ENCODE measurements around the gene AMH. TPM values are rescaled to one million over a fixed set of nuclear protein-coding genes. Genes with fewer than 3 reads are reported as not detected.

AMH gene
- polyA plus RNA-seq, 1 experiment, result not detected

- Histone ChIP-seq H3K4me3 (ENCODE audit: low read depth, low read length) (no peak overlapping the region), H3K9me3 (ENCODE audit: control insufficient read depth, insufficient read depth, low read length) (peaks cover 4% of the 10 kb centered on the region; the same call in 1 of the 2 replicates), H3K27ac (ENCODE audit: low read depth, low read length) (no peak overlapping the region), H3K27me3 (ENCODE audit: control insufficient read depth, insufficient read depth, low read length) (peaks cover 44% of the 10 kb centered on the region)
- no peak for TF ChIP-seq CTCF (IDR thresholded peaks at IDR 0.05; ENCODE audit: low read depth, low read length)
- ChIA-PET POLR2A (no interaction called here), CTCF (no interaction called here)
- DNase-seq (ENCODE audit: low read depth, low spot score), result no peak
These were observed 38.6 kb downstream of the AMH start for GRCh38 chr19:2287585-2288337.

GRCh38 chr19:2288338-2288817 lies 39.3 kb downstream of the AMH start:
- H3K9me3 ChIP-seq (ENCODE audit: control insufficient read depth, insufficient read depth, low read length), result peaks cover 4% of the 10 kb centered on the region; the same call in 1 of the 2 replicates
- no peak for DNase-seq (ENCODE audit: low read depth, low spot score)
- POLR2A ChIA-PET, result interaction anchor here (0.5 to 1.2 kb wide), 3 partner anchors 17 to 137 kb away, joined by 3 to 7 read pairs (median 3); partner anchors contain the start of gene AP3D1
- H3K27me3 ChIP-seq (ENCODE audit: control insufficient read depth, insufficient read depth, low read length), result peaks cover 45% of the 10 kb centered on the region
- H3K4me3 ChIP-seq (ENCODE audit: low read depth, low read length), result no peak overlapping the region
- CTCF ChIA-PET, result no interaction called here
- H3K27ac ChIP-seq (ENCODE audit: low read depth, low read length), result no peak overlapping the region
- TF ChIP-seq CTCF (IDR thresholded peaks at IDR 0.05; ENCODE audit: low read depth, low read length), result no peak

GRCh38 chr19:2288818-2289713 lies 39.9 kb downstream of the AMH start:
- no peak for TF ChIP-seq CTCF (IDR thresholded peaks at IDR 0.05; ENCODE audit: low read depth, low read length)
- H3K4me3 ChIP-seq (ENCODE audit: low read depth, low read length), result no peak overlapping the region
- CTCF ChIA-PET, result no interaction called here
- no peak overlapping the region for H3K27ac ChIP-seq (ENCODE audit: low read depth, low read length)
- POLR2A ChIA-PET, result interaction anchor here (0.5 to 1.2 kb wide), 3 partner anchors 18 to 138 kb away, joined by 3 to 7 read pairs (median 3); partner anchors contain the start of gene AP3D1
- no peak for DNase-seq (ENCODE audit: low read depth, low spot score)
- H3K27me3 ChIP-seq (ENCODE audit: control insufficient read depth, insufficient read depth, low read length), result peaks cover 50% of the 10 kb centered on the region
- H3K9me3 ChIP-seq (ENCODE audit: control insufficient read depth, insufficient read depth, low read length), result peaks cover 4% of the 10 kb centered on the region; the same call in 1 of the 2 replicates

- TF ChIP-seq CTCF (IDR thresholded peaks at IDR 0.05; ENCODE audit: low read depth, low read length), result no peak
- ChIA-PET POLR2A (no interaction called here), CTCF (no interaction called here)
- DNase-seq (ENCODE audit: low read depth, low spot score), result no peak
- Histone ChIP-seq H3K27ac (ENCODE audit: low read depth, low read length) (no peak overlapping the region), H3K9me3 (ENCODE audit: control insufficient read depth, insufficient read depth, low read length) (peaks cover 4% of the 10 kb centered on the region; the same call in 1 of the 2 replicates), H3K4me3 (ENCODE audit: low read depth, low read length) (peak overlapping the region; percentile 10; the same call in 1 of the 2 replicates), H3K27me3 (ENCODE audit: control insufficient read depth, insufficient read depth, low read length) (peaks cover 57% of the 10 kb centered on the region)
These were observed 40.8 kb downstream of the AMH start for GRCh38 chr19:2289714-2290435.

All from AG04450 (cell line).